A673 (cell line): Measurements from ENCODE around the gene MRPL22. TPM values are rescaled to one million over a fixed set of nuclear protein-coding genes. Genes with fewer than 3 reads are reported as not detected.
"Not testable (repeated sequence)": the region's sequence is repeated elsewhere in the genome, so short reads cannot be mapped to it uniquely, and the experiment has no call there.

Experiments used
- BruUV-seq: library from RNA; stranded (reverse); fragments of 400-500 nt; replicated peaks from 2 replicates; lab custom pipeline; 2021; lab: Mats Ljungman, UMichigan
- CTCF ChIA-PET: fragments of 300-600 bp; sonication (Branson Sonifier 250); formaldehyde crosslinking; loops from one replicate; lab custom pipeline; 2022; ENCODE audit warnings: antibody characterized with exemption; lab: Charles Lee
- POLR2A ChIA-PET: fragments of 300-600 bp; sonication (Branson Sonifier 250); formaldehyde crosslinking; loops from one replicate; lab custom pipeline; 2022; ENCODE audit warnings: antibody characterized with exemption; ENCODE audit not compliant: low non-redundant PET; lab: Charles Lee
- DNase-seq: peaks from one replicate; pipeline ENCODE4 v3.0.0-alpha.2; 2015; ENCODE audit warnings: low spot score
- H3K27ac ChIP-seq: fragments of 200-600 bp; sonication (generic); 2 replicates; pipeline ENCODE4 v1.5.1; 2016; ENCODE audit warnings: mixed run types, low read depth, mild to moderate bottlenecking, mixed read lengths, antibody characterized with exemption, low read length; ENCODE audit not compliant: poor library complexity, severe bottlenecking
- H3K27me3 ChIP-seq: fragments of 200-600 bp; sonication (generic); replicated peaks from 2 replicates; pipeline ENCODE4 v1.6.1; 2017; ENCODE audit warnings: mixed run types, low read depth, mild to moderate bottlenecking, mixed read lengths, antibody characterized with exemption, low read length; ENCODE audit not compliant: insufficient read depth, poor library complexity
- H3K36me3 ChIP-seq: fragments of 200-600 bp; sonication (generic); 2 replicates; pipeline ENCODE4 v1.6.1; 2016; ENCODE audit warnings: mixed run types, mild to moderate bottlenecking, mixed read lengths, antibody characterized with exemption, low read length; ENCODE audit not compliant: insufficient read depth, poor library complexity, severe bottlenecking
- H3K4me1 ChIP-seq: fragments of 200-600 bp; sonication (generic); 2 replicates; pipeline ENCODE4 v1.6.1; 2017; ENCODE audit warnings: mixed run types, mild to moderate bottlenecking, mixed read lengths, antibody characterized with exemption, low read length; ENCODE audit not compliant: insufficient read depth, poor library complexity, severe bottlenecking
- H3K4me3 ChIP-seq: fragments of 200-600 bp; sonication (generic); 2 replicates; pipeline ENCODE4 v1.5.1; 2016; ENCODE audit warnings: low read depth, mixed run types, mild to moderate bottlenecking, mixed read lengths, low read length; ENCODE audit not compliant: poor library complexity, severe bottlenecking
- H3K9me3 ChIP-seq: fragments of 200-600 bp; sonication (generic); 2 replicates; pipeline ENCODE4 v1.6.1; 2016; ENCODE audit warnings: mixed run types, low read depth, mild to moderate bottlenecking, mixed read lengths, antibody characterized with exemption, low read length; ENCODE audit not compliant: poor library complexity, severe bottlenecking
- EZH2 ChIP-seq: fragments of 200-600 bp; sonication (generic); IDR thresholded peaks from 2 replicates; pipeline ENCODE4 v1.6.1; 2017; ENCODE audit warnings: borderline replicate concordance, low read depth, mild to moderate bottlenecking, mixed read lengths, antibody characterized with exemption, low read length; ENCODE audit not compliant: poor library complexity, severe bottlenecking
- intact Hi-C: fragments of 100-400 bp; cut with micrococcal nuclease; formaldehyde crosslinking; loops from one replicate; pipeline ENCODE4 v1.10.0; 2022; ENCODE audit not compliant: unreplicated experiment
- total RNA-seq: library from RNA; stranded (reverse); gene quantifications from 2 replicates; pipeline ENCODE4 v1.2.3, GENCODE V29; 2021
- TF ChIP-seq, protein P1 (sequence below): fragments of 300-800, 200-600 bp; sonication (generic); conservative IDR thresholded peaks from 2 replicates; pipeline ENCODE4 v1.5.1; 2017; ENCODE audit warnings: low read depth, mild to moderate bottlenecking, antibody characterized with exemption, low read length, moderate library complexity, mixed read lengths

Gene MRPL22
- total RNA-seq, 1 experiment from 2014 or later, result 143 TPM

DNA sequence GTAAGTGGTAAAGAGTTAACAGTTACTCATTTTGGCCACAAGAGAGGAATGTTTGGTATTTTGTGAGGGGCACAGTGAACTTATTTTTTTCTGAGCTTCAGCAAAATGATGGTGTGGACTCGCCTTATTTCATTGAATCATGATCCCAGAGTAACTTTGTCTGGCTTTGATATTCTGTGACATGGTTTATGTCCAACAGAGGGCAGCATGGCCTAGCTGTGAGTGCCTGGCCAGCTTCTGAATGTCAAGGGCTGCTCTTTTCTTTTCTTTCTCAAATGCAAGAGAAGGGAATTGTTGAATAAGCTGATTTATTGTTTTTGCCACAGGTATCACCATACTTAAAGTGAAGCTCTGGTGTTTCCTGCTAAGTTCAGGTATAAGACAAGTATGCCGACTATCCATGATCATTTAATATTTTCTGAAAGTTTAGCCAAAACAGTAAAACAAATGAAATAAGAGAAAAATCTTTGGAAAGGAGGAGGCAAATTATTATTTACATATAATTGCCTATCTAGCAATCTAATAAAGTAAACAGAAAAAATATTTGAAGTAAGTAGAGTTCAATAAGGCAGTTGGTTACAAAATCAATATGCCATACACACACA is 31.7 kb downstream of the MRPL22 start:
- TF ChIP-seq EZH2, result no peak
- TF ChIP-seq, protein P1, sequence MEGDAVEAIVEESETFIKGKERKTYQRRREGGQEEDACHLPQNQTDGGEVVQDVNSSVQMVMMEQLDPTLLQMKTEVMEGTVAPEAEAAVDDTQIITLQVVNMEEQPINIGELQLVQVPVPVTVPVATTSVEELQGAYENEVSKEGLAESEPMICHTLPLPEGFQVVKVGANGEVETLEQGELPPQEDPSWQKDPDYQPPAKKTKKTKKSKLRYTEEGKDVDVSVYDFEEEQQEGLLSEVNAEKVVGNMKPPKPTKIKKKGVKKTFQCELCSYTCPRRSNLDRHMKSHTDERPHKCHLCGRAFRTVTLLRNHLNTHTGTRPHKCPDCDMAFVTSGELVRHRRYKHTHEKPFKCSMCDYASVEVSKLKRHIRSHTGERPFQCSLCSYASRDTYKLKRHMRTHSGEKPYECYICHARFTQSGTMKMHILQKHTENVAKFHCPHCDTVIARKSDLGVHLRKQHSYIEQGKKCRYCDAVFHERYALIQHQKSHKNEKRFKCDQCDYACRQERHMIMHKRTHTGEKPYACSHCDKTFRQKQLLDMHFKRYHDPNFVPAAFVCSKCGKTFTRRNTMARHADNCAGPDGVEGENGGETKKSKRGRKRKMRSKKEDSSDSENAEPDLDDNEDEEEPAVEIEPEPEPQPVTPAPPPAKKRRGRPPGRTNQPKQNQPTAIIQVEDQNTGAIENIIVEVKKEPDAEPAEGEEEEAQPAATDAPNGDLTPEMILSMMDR, result peak; percentile 70
- Histone ChIP-seq H3K4me3 (no peak overlapping the region), H3K9me3 (no peaks in the 10 kb centered on the region), H3K36me3 (peaks cover 10% of the 10 kb centered on the region), H3K4me1 (peaks cover 34% of the 10 kb centered on the region), H3K27ac (peak overlapping the region; percentile 64), H3K27me3 (no peaks in the 10 kb centered on the region)
- peak; percentile 72 for DNase-seq
- intact Hi-C loops, result loop anchor here (5.0 kb wide), 2 partner anchors 175 to 290 kb away; no protein-coding TSS in a partner anchor
- ChIA-PET CTCF (interaction anchor here (0.7 to 1.5 kb wide), 5 partner anchors 23 to 511 kb away, joined by 3 to 6 read pairs (median 4); partner anchors contain the start of gene GEMIN5), POLR2A (interaction anchor here (0.7 to 0.9 kb wide), 2 partner anchors 25 to 57 kb away, joined by 3 to 4 read pairs; no protein-coding TSS in a partner anchor)
- BruUV-seq, result no TSS peak

DNA sequence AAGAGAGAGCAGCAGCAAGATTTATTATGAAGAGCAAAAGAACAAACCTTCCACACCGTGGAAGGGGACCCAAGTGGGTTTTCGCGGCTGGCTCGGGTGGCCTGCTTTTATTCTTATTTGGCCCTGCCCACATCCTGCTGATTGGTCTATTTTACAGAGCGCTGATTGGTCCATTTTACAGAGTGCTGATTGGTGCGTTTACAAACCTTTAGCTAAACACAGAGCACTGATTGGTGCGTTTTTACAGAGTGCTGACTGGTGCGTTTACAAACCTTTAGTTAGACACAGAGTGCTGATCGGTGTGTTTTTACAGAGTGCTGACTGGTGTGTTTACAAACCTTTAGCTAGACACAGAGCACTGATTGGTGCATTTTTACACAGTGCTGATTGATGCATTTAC is 35.2 kb downstream of the MRPL22 start:
- H3K27ac ChIP-seq, CTCF ChIA-PET, POLR2A ChIA-PET, H3K27me3 ChIP-seq, intact Hi-C loops, H3K4me3 ChIP-seq, DNase-seq, BruUV-seq, H3K36me3 ChIP-seq, H3K9me3 ChIP-seq: not testable (repeated sequence)
- peaks cover 27% of the 10 kb centered on the region for H3K4me1 ChIP-seq

DNA sequence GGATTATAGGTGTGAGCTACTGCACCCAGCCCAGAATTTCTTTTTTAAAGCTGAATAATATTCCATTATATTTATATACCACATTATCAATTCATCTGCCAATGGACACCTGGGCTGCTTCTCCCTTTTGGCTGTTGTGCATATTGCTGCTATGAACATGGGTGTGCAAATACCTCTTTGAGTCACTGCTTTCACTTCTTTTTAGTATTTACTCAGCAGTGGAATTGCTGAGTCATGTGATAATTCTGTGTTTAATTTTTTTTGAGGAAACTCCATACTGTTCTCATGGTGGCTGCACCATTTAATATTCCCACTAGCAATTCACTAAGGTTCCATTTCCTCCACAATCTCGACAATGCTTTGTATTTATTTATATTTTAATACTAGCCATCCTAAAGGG is 36.5 kb downstream of the MRPL22 start:
- DNase-seq, result no peak
- no peaks in the 10 kb centered on the region for H3K36me3 ChIP-seq
- ChIA-PET POLR2A (no interaction called here), CTCF (no interaction called here)
- no peak overlapping the region for H3K27ac ChIP-seq
- no peak overlapping the region for H3K4me3 ChIP-seq
- intact Hi-C loops, result no loop called here
- TF ChIP-seq, protein P1, result no peak
- peaks cover 23% of the 10 kb centered on the region for H3K4me1 ChIP-seq
- H3K27me3 ChIP-seq, result no peaks in the 10 kb centered on the region
- BruUV-seq, result no TSS peak
- no peaks in the 10 kb centered on the region for H3K9me3 ChIP-seq

DNA sequence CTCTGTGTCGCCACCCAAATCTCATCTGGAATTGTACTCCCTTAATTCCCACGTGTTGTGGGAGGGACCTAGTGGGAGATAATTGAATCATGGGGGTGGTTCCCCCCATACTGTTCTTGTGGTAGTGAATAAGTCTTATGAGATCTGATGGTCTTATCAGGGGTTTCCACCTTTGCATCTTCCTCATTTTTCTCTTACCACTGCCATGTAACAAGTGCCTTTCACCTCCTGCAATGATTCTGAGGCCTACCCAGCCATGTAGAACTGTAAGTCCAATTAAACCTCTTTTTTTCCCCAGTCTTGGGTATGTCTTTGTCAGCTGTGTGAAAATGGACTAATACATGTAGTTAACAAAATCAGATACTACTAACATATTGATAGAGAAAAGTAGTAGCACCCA is 37.4 kb downstream of the MRPL22 start:
- CTCF ChIA-PET, POLR2A ChIA-PET: not testable (repeated sequence)

More for the DNA sequence above, 37.4 kb downstream of the MRPL22 start:
- intact Hi-C loops, H3K27ac ChIP-seq, H3K4me3 ChIP-seq, H3K9me3 ChIP-seq, DNase-seq, BruUV-seq, H3K27me3 ChIP-seq, H3K36me3 ChIP-seq: not testable (repeated sequence)
- peaks cover 14% of the 10 kb centered on the region for H3K4me1 ChIP-seq
